Activated CD4-positive, alpha-beta T cell treated with anti-CD3 and anti-CD28 coated beads, Interleukin-2, amount 50 U/mL, for 1 hour (primary cell): ENCODE data around the gene TPMT.

Experiments used
- DNase-seq: peaks from one replicate; pipeline ENCODE4 v3.0.0-alpha.2; 2020

TPMT gene

GRCh38 chr6:18107061-18107460 lies 47.8 kb downstream of the TPMT start:
- DNase-seq: no peak

GRCh38 chr6:18102783-18103509 lies 51.9 kb downstream of the TPMT start:
- no peak for DNase-seq

GRCh38 chr6:18101873-18102272 lies 53.0 kb downstream of the TPMT start:
- DNase-seq: no peak

GRCh38 chr6:18101271-18101670 lies 53.6 kb downstream of the TPMT start:
- DNase-seq: no peak

- DNase-seq: no peak
Observed at GRCh38 chr6:18100296-18100695, 54.6 kb downstream of the TPMT start.

- DNase-seq: no peak
Observed at GRCh38 chr6:18099511-18099910, 55.4 kb downstream of the TPMT start.

- no peak for DNase-seq
Observed at GRCh38 chr6:18096423-18096822, 58.5 kb downstream of the TPMT start.

- no peak for DNase-seq
Observed at GRCh38 chr6:18091382-18091781, 63.5 kb downstream of the TPMT start.

- no peak for DNase-seq
Observed at GRCh38 chr6:18090349-18090786, 64.5 kb downstream of the TPMT start.

GRCh38 chr6:18088419-18089296 lies 66.2 kb downstream of the TPMT start:
- no peak for DNase-seq

GRCh38 chr6:18087396-18088165 lies 67.3 kb downstream of the TPMT start:
- DNase-seq: no peak

GRCh38 chr6:18081025-18081668 lies 73.7 kb downstream of the TPMT start:
- no peak for DNase-seq

GRCh38 chr6:18080544-18080943 lies 74.3 kb downstream of the TPMT start:
- DNase-seq: no peak

- no peak for DNase-seq
Observed at GRCh38 chr6:18078866-18079265, 76.0 kb downstream of the TPMT start.
